PC-3 (cell line): ENCODE data around the gene EPB41L1. TPM values are rescaled to one million over a fixed set of nuclear protein-coding genes. Genes with fewer than 3 reads are reported as not detected.

Source experiments
- ATAC-seq: fragments of 200-7000 bp; cut with Tn5 transposase; 2 replicates; pipeline ENCODE4 v1.9.1; 2020; ENCODE audit warnings: mild to moderate bottlenecking, moderate library complexity
- BruUV-seq: library from RNA; stranded (reverse); fragments of 400-500 nt; replicated peaks from 2 replicates; lab custom pipeline; 2021; lab: Mats Ljungman, UMichigan
- CTCF ChIA-PET: fragments of 300-600 bp; sonication (Branson Sonifier 250); formaldehyde crosslinking; loops from one replicate; lab custom pipeline; 2022; ENCODE audit warnings: antibody characterized with exemption; lab: Charles Lee
- POLR2A ChIA-PET: fragments of 300-600 bp; sonication (Branson Sonifier 250); formaldehyde crosslinking; loops from one replicate; lab custom pipeline; 2022; ENCODE audit warnings: antibody characterized with exemption; ENCODE audit not compliant: unreplicated experiment; lab: Charles Lee
- DNase-seq: peaks from one replicate; pipeline ENCODE4 v3.0.0-alpha.2; 2015
- H2AFZ ChIP-seq: fragments of 300-600 bp; sonication (generic); 2 replicates; pipeline ENCODE4 v1.6.0; 2016; ENCODE audit warnings: antibody characterized with exemption, low read length
- H3F3A ChIP-seq: fragments of 300-600 bp; sonication (generic); one replicate; pipeline ENCODE4 v1.6.0; 2017; ENCODE audit warnings: antibody characterized with exemption, low read length, control low read depth, mild to moderate bottlenecking; ENCODE audit not compliant: unreplicated experiment
- H3K27ac ChIP-seq: fragments of 300-600 bp; sonication (generic); 2 replicates; pipeline ENCODE4 v1.5.1; 2016; ENCODE audit warnings: mild to moderate bottlenecking, low read length
- H3K27me3 ChIP-seq: fragments of 300-600 bp; sonication (generic); 2 replicates; pipeline ENCODE4 v1.6.1; 2016; ENCODE audit warnings: low read length, mixed read lengths
- H3K36me3 ChIP-seq: fragments of 300-600 bp; sonication (generic); 2 replicates; pipeline ENCODE4 v1.6.1; 2016; ENCODE audit warnings: low read depth, mixed run types, low read length, mixed read lengths
- H3K4me1 ChIP-seq: fragments of 300-600 bp; sonication (generic); 2 replicates; pipeline ENCODE4 v1.5.1; 2016; ENCODE audit warnings: low read length; ENCODE audit not compliant: insufficient read depth
- H3K4me2 ChIP-seq: fragments of 300-600 bp; sonication (generic); 2 replicates; pipeline ENCODE4 v1.6.0; 2016; ENCODE audit warnings: low read length
- H3K4me3 ChIP-seq: fragments of 300-600 bp; sonication (generic); 2 replicates; pipeline ENCODE4 v1.5.1; 2016; ENCODE audit warnings: mild to moderate bottlenecking, low read length, mixed read lengths
- H3K79me2 ChIP-seq: fragments of 300-600 bp; sonication (generic); 2 replicates; pipeline ENCODE4 v1.6.1; 2017; ENCODE audit warnings: low read length, mixed read lengths
- H3K9ac ChIP-seq: fragments of 300-600 bp; sonication (generic); 2 replicates; pipeline ENCODE4 v1.6.0; 2016; ENCODE audit warnings: mild to moderate bottlenecking, low read length
- H3K9me2 ChIP-seq: fragments of 300-600 bp; sonication (generic); replicated peaks from 2 replicates; pipeline ENCODE4 v1.6.1; 2016; ENCODE audit warnings: mixed run types, low read length, mixed read lengths
- H3K9me3 ChIP-seq: fragments of 300-600 bp; sonication (generic); 2 replicates; pipeline ENCODE4 v1.6.1; 2016; ENCODE audit warnings: low read length, mixed read lengths
- H4K20me1 ChIP-seq: fragments of 300-600 bp; sonication (generic); 2 replicates; pipeline ENCODE4 v1.6.1; 2016; ENCODE audit warnings: low read length, mixed read lengths
- CTCF ChIP-seq: fragments of 300-600 bp; sonication (generic); conservative IDR thresholded peaks from 2 replicates; pipeline ENCODE4 v1.5.1; 2017; ENCODE audit warnings: antibody characterized with exemption, low read depth, mild to moderate bottlenecking, low read length
- EZH2 ChIP-seq: fragments of 300-600 bp; sonication (generic); IDR thresholded peaks from one replicate; pipeline ENCODE4 v1.6.1; 2017; ENCODE audit warnings: antibody characterized with exemption, mild to moderate bottlenecking, low read length; ENCODE audit not compliant: unreplicated experiment
- EZH2phosphoT487 ChIP-seq: fragments of 300-600 bp; sonication (generic); IDR thresholded peaks from 2 replicates; pipeline ENCODE4 v1.6.1; 2018; ENCODE audit warnings: mild to moderate bottlenecking, antibody characterized with exemption, low read length, borderline replicate concordance
- intact Hi-C: fragments of 100-400 bp; cut with micrococcal nuclease; formaldehyde crosslinking; loops from 2 replicates; pipeline ENCODE4 v1.9.0; 2023
- total RNA-seq: library from RNA; depleted of rRNA; stranded (reverse); fragments of >200 nt; gene quantifications from 2 replicates; pipeline ENCODE4 v1.2.3, GENCODE V29; 2014

The EPB41L1 gene
- total RNA-seq, 1 experiment from 2014 or later = 48.2 TPM

- CTCF ChIA-PET = no interaction called here
- no peaks in the 10 kb centered on the region for H3K9me3 ChIP-seq
- H3K4me3 ChIP-seq = no peak overlapping the region
- H3K27ac ChIP-seq = no peak overlapping the region
- TF ChIP-seq EZH2 (no peak), CTCF (no peak), EZH2phosphoT487 (no peak)
- no peaks in the 10 kb centered on the region for H3F3A ChIP-seq
- H3K79me2 ChIP-seq = no peaks in the 10 kb centered on the region
- no peak for DNase-seq
- POLR2A ChIA-PET = no interaction called here
- H4K20me1 ChIP-seq = no peaks in the 10 kb centered on the region
- no peaks in the 10 kb centered on the region for H3K27me3 ChIP-seq
- H3K4me1 ChIP-seq = peaks cover 9% of the 10 kb centered on the region; the same call in 1 of the 2 replicates
- no peak overlapping the region for H3K9ac ChIP-seq
- no peak overlapping the region for H2AFZ ChIP-seq
- ATAC-seq = no peak
- BruUV-seq = no TSS peak
- no peaks in the 10 kb centered on the region for H3K36me3 ChIP-seq
- H3K9me2 ChIP-seq = no peaks in the 10 kb centered on the region
- intact Hi-C loops = no loop called here
- H3K4me2 ChIP-seq = no peak overlapping the region
Observed at GRCh38 chr20:36115925-36116324, 38.6 kb upstream of the EPB41L1 start.

DNA sequence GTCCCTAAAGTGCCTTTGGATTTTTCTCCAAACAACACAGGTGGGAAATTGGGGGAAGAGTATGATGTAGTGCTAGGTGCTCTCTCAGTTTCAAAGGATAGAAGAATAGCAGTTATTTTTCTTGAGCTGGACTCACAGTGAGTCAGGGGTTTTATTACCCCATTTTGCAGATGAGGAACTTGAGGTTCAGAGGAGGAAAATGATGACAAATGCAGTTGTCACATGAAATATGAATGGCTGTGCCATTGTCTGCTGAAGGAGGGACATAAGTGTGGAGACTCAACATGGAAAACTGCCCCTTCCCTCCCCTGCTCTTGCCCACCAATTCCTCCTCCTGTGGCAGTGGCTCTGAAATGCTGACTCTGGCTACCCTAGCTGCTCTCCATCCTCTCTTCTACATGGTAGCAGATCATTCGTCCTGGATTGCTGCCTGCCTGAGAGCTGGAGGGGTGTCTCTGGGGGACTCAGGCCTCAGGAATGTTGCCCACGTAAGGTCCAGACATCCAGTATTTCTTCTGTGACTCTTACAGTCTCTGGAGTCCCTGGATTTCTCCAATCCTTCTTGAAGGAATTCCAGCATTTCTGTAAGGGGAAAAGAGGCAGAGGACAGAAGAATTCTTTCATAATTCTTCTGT lies 37.6 kb upstream of the EPB41L1 start:
- no peaks in the 10 kb centered on the region for H3F3A ChIP-seq
- intact Hi-C loops = no loop called here
- no peaks in the 10 kb centered on the region for H3K9me3 ChIP-seq
- peaks cover 15% of the 10 kb centered on the region for H3K4me1 ChIP-seq
- peak; percentile 43 for DNase-seq
- H3K4me2 ChIP-seq = no peak overlapping the region
- no peak overlapping the region for H2AFZ ChIP-seq
- no peak overlapping the region for H3K27ac ChIP-seq
- H3K9me2 ChIP-seq = no peaks in the 10 kb centered on the region
- no peaks in the 10 kb centered on the region for H3K79me2 ChIP-seq
- no peak for TF ChIP-seq CTCF
- TF ChIP-seq EZH2 = no peak
- TF ChIP-seq EZH2phosphoT487 = no peak
- ATAC-seq = no peak; the same call in 1 of the 2 replicates
- H3K4me3 ChIP-seq = no peak overlapping the region
- H3K27me3 ChIP-seq = no peaks in the 10 kb centered on the region
- H4K20me1 ChIP-seq = no peaks in the 10 kb centered on the region
- BruUV-seq = no TSS peak
- CTCF ChIA-PET = no interaction called here
- no peaks in the 10 kb centered on the region for H3K36me3 ChIP-seq
- POLR2A ChIA-PET = no interaction called here
- no peak overlapping the region for H3K9ac ChIP-seq

GRCh38 chr20:36117638-36118037 lies 36.9 kb upstream of the EPB41L1 start:
- Histone ChIP-seq H3K27ac (no peak overlapping the region), H3K4me3 (no peak overlapping the region)

More at GRCh38 chr20:36117638-36118037, 36.9 kb upstream of the EPB41L1 start:
- ChIA-PET CTCF (interaction anchor here (1.1 kb wide), 1 partner anchor 21 kb away, joined by 3 read pairs; no protein-coding TSS in a partner anchor), POLR2A (interaction anchor here (0.6 kb wide), 1 partner anchor 167 kb away, joined by 3 read pairs; no protein-coding TSS in a partner anchor)
- DNase-seq (no peak), ATAC-seq (no peak)
- no TSS peak for BruUV-seq
- Histone ChIP-seq H3K9ac (no peak overlapping the region), H4K20me1 (no peaks in the 10 kb centered on the region), H3K4me2 (no peak overlapping the region), H3K9me3 (no peaks in the 10 kb centered on the region), H3K27me3 (no peaks in the 10 kb centered on the region), H3K36me3 (no peaks in the 10 kb centered on the region), H2AFZ (no peak overlapping the region), H3K4me1 (peaks cover 21% of the 10 kb centered on the region), H3F3A (no peaks in the 10 kb centered on the region), H3K79me2 (no peaks in the 10 kb centered on the region), H3K9me2 (no peaks in the 10 kb centered on the region)
- TF ChIP-seq EZH2phosphoT487 (no peak), EZH2 (no peak), CTCF (no peak)
- intact Hi-C loops = no loop called here
